Hippocampal formation (tissue), 2 donors: ENCODE results near the gene RNF115.
"Not testable (repeated sequence)": the region's sequence is repeated elsewhere in the genome, so short reads cannot be mapped to it uniquely, and the experiment has no call there.

Experiments
- DNase-seq, 2 donors: peaks; one replicate each; lab custom pipeline; 2025; lab: John Stamatoyannopoulos, UW

The RNF115 gene

GRCh38 chr1:145730467-145730866 is 93.4 kb downstream of the RNF115 start:
- no peak for DNase-seq

- DNase-seq, result no peak
Measured at GRCh38 chr1:145729666-145730436, 94.0 kb downstream of the RNF115 start.

- DNase-seq, result no peak
Measured at GRCh38 chr1:145729196-145729595, 94.7 kb downstream of the RNF115 start.

GRCh38 chr1:145726193-145726592 is 97.7 kb downstream of the RNF115 start:
- DNase-seq, result not testable (repeated sequence)

GRCh38 chr1:145720878-145721671 is 102.8 kb downstream of the RNF115 start:
- peak; percentile 23 to 64 for DNase-seq

GRCh38 chr1:145720556-145720877 is 103.4 kb downstream of the RNF115 start:
- DNase-seq, result no peak

- DNase-seq, result no peak
Measured at GRCh38 chr1:145719230-145720079, 104.4 kb downstream of the RNF115 start, which contains the start of gene CD160. Gene CD160, plus strand, starts transcription at chr1:145719499. Its CDS starts 8,829 bp downstream, at chr1:145728328.

- DNase-seq, result not testable (repeated sequence)
Measured at GRCh38 chr1:145718465-145718864, 105.4 kb downstream of the RNF115 start.

GRCh38 chr1:145717833-145718232 is 106.1 kb downstream of the RNF115 start:
- DNase-seq, result no peak

GRCh38 chr1:145716641-145717345 is 107.1 kb downstream of the RNF115 start:
- DNase-seq, result no peak

GRCh38 chr1:145714524-145715111 is 109.3 kb downstream of the RNF115 start:
- DNase-seq, result no peak

GRCh38 chr1:145711213-145711651 is 112.7 kb downstream of the RNF115 start:
- no peak for DNase-seq

GRCh38 chr1:145710291-145711027 is 113.4 kb downstream of the RNF115 start:
- no peak for DNase-seq

GRCh38 chr1:145708063-145708462 is 115.8 kb downstream of the RNF115 start:
- no peak for DNase-seq

GRCh38 chr1:145707183-145707867 is 116.6 kb downstream of the RNF115 start, which contains the start of gene PDZK1:
Gene PDZK1, minus strand, starts transcription at chr1:145707368. Its CDS starts 19,347 bp downstream, at chr1:145688021.
- no peak for DNase-seq

- no peak for DNase-seq
Measured at GRCh38 chr1:145706086-145706664, 117.7 kb downstream of the RNF115 start.

GRCh38 chr1:145705622-145706021 is 118.3 kb downstream of the RNF115 start:
- no peak for DNase-seq

GRCh38 chr1:145702826-145703225 is 121.1 kb downstream of the RNF115 start:
- DNase-seq, result no peak

- no peak for DNase-seq
Measured at GRCh38 chr1:145702052-145702451, 121.8 kb downstream of the RNF115 start.
